Progenitor cell of endocrine pancreas (in vitro differentiated cells): ENCODE measurements around the gene ESR2. TPM values are rescaled to one million over a fixed set of nuclear protein-coding genes. Genes with fewer than 3 reads are reported as not detected.

ENCODE experiments used
- DNase-seq: peaks from one replicate; pipeline ENCODE4 v3.0.0; 2021; ENCODE audit warnings: low spot score; ENCODE audit not compliant: unreplicated experiment
- H3K27ac Mint-ChIP-seq: 2 replicates; pipeline ENCODE4 v1.8.0; 2021; ENCODE audit warnings: mild to moderate bottlenecking, moderate library complexity, mixed read lengths
- H3K27me3 Mint-ChIP-seq: 2 replicates; pipeline ENCODE4 v1.8.0; 2021; ENCODE audit warnings: mixed read lengths
- H3K36me3 Mint-ChIP-seq: 2 replicates; pipeline ENCODE4 v1.8.0; 2022; ENCODE audit warnings: mixed read lengths; ENCODE audit not compliant: insufficient read depth
- H3K4me1 Mint-ChIP-seq: 2 replicates; pipeline ENCODE4 v1.8.0; 2021; ENCODE audit warnings: low read depth, mixed read lengths
- H3K4me3 Mint-ChIP-seq: 2 replicates; pipeline ENCODE4 v1.8.0; 2021; ENCODE audit warnings: low read depth, mild to moderate bottlenecking, moderate library complexity, mixed read lengths
- H3K9me3 Mint-ChIP-seq: 2 replicates; pipeline ENCODE4 v1.8.0; 2021; ENCODE audit warnings: low read depth, mixed read lengths
- CTCF ChIP-seq: fragments of 200-600 bp; sonication (generic); IDR thresholded peaks from one replicate; pipeline ENCODE4 v1.5.0; 2021; ENCODE audit warnings: antibody characterized with exemption, mild to moderate bottlenecking; ENCODE audit not compliant: unreplicated experiment
- total RNA-seq: library from RNA; stranded (reverse); gene quantifications from 2 replicates; pipeline ENCODE4 v1.2.1, GENCODE V29; 2021

ESR2 gene
- total RNA-seq, 1 donor from 2014 or later = 0.29 TPM

DNA sequence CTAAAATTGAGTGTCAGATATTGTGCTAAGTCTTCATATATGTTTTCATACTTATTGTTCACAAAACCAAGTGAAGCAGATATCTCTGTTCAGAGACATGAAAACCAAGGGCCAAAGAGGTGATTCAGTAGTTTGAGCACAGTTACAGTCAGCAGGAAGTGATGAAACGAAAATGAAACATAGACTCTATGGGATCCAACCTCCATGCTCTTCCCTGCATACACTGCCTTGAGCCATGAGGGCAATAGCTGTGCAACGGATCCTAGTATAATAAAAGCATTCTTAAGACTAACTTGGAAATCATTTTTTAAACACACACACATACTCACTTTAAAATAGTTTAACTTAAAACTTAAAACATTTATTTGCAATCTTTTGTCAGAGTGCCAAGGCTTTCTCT, 27.9 kb downstream of the ESR2 start:
- Mint-ChIP-seq H3K36me3 (no peaks in the 10 kb centered on the region), H3K4me1 (no peaks in the 10 kb centered on the region), H3K27me3 (no peaks in the 10 kb centered on the region), H3K4me3 (no peak overlapping the region), H3K27ac (no peak overlapping the region), H3K9me3 (no peaks in the 10 kb centered on the region)
- DNase-seq = no peak
- TF ChIP-seq CTCF = no peak

- DNase-seq = no peak
- H3K4me1 Mint-ChIP-seq = no peaks in the 10 kb centered on the region
- no peaks in the 10 kb centered on the region for H3K36me3 Mint-ChIP-seq
- H3K27me3 Mint-ChIP-seq = no peaks in the 10 kb centered on the region
- H3K9me3 Mint-ChIP-seq = no peaks in the 10 kb centered on the region
- no peak overlapping the region for H3K4me3 Mint-ChIP-seq
- no peak for TF ChIP-seq CTCF
- no peak overlapping the region for H3K27ac Mint-ChIP-seq
Observed at GRCh38 chr14:64265222-64265621, 28.9 kb downstream of the ESR2 start.

DNA sequence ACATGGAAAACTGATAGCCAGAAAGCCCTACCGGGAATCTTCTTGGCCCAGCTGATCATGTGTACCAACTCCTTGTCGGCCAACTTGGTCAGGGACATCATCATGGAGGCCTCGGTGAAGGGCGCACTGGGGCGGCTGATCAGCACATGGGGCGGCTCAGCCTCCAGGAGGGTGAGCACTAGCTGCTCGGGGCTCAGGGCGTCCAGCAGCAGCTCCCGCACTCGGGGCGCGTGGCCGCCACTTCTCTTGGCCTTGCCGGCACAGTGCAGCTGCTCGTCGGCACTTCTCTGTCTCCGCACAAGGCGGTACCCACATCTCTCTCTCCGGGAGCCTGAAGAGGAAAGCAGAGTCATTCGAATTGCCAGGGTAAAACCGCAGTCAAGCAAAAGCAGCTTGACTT, 33.8 kb downstream of the ESR2 start:
- no peak for DNase-seq
- Mint-ChIP-seq H3K27me3 (no peaks in the 10 kb centered on the region), H3K4me3 (no peak overlapping the region), H3K36me3 (no peaks in the 10 kb centered on the region), H3K9me3 (no peaks in the 10 kb centered on the region), H3K4me1 (no peaks in the 10 kb centered on the region), H3K27ac (no peak overlapping the region)
- TF ChIP-seq CTCF = no peak

- Mint-ChIP-seq H3K9me3 (no peaks in the 10 kb centered on the region), H3K36me3 (no peaks in the 10 kb centered on the region), H3K4me1 (no peaks in the 10 kb centered on the region), H3K4me3 (no peak overlapping the region), H3K27me3 (no peaks in the 10 kb centered on the region), H3K27ac (no peak overlapping the region)
- no peak for TF ChIP-seq CTCF
- no peak for DNase-seq
Observed at GRCh38 chr14:64255756-64256155, 38.4 kb downstream of the ESR2 start.

- Mint-ChIP-seq H3K9me3 (peaks cover 1% of the 10 kb centered on the region), H3K4me1 (no peaks in the 10 kb centered on the region), H3K4me3 (no peak overlapping the region), H3K36me3 (no peaks in the 10 kb centered on the region), H3K27ac (no peak overlapping the region), H3K27me3 (no peaks in the 10 kb centered on the region)
- no peak for DNase-seq
- no peak for TF ChIP-seq CTCF
Observed at GRCh38 chr14:64253672-64254071, 40.5 kb downstream of the ESR2 start.
